Activated CD4-positive, alpha-beta T cell treated with anti-CD3 and anti-CD28 coated beads, Interleukin-2, amount 50 U/mL, for 4 hours (primary cell): ENCODE results near the gene NCSTN.
"Not testable (repeated sequence)": the region's sequence is repeated elsewhere in the genome, so short reads cannot be mapped to it uniquely, and the experiment has no call there.

Source experiments
- DNase-seq, 2 experiments: peaks; one replicate each; pipeline ENCODE4 v3.0.0-alpha.2; 2020

The NCSTN gene

DNA sequence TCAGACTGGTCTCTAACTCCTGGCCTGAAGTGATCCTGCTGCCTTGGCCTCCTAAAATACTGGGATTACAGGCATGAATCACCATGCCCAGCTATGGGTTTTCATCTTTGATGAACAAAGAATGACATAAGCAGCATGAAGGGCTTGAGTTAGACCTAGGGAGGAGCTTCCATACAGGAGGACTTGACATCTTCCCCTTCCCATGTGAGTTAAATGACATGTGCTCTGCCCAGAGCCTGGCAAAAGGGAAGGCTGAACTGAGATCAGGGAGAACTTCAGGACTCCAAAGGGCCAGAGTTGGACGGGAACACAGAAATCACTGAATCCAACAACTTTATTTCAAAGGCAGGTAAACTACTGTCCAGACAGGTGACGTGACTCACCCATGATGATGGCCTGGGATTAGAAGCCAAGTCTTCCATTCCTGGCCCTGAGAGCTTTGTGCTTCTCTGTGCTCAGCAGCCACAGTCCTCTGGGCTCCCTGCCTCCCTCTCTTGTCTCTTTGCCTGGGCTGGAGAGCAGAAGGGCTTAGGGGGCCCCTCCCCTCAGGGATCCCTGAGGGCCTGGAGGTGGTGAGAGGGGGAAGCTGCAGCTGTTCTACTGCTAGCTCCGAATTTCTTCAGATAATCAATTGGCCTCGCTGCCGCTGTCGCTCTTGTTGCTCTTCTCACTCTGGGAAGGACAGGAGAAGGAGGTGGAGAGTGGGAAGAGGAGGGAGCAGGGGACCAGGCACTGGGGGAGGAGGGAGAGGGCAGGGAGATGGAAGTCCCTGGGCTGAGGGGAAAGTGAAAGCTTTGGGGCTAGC lies 31.3 kb downstream of the NCSTN start:
- DNase-seq: no peak

DNA sequence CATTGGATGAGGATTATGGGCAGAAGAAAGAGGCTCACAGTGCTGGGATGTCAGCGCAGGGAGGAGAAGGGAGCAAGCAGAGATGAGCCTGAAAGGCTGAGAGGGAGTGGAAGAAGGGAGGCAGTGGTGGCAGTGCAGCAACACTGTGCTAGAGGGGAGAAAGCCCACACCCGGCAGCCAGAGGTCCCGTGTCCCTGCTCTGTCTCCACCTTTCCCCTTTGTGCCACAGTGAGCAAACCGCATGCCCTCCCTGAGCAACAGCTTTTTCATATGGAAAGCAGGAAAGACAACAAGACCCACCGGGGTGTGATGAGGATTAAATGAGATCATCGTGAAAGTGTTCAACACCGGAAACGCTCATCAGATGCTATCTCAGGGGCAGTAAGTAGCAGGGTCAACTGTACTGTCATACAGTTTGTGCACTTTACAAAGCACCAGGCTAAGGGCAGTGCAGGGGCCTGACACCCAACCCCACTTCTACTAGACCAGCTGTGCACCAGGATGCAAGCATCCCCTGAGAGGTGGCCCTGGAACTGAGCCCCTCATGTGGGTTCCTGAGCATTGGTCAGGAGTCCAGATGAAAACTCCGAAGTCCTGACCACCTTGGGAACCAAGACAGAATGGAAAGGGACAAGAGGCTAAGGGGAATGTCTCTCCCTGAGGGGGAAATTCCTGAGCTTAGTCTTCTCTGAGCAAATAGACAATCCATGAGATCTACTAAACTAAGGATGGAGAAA lies 32.8 kb downstream of the NCSTN start:
- DNase-seq: no peak

DNA sequence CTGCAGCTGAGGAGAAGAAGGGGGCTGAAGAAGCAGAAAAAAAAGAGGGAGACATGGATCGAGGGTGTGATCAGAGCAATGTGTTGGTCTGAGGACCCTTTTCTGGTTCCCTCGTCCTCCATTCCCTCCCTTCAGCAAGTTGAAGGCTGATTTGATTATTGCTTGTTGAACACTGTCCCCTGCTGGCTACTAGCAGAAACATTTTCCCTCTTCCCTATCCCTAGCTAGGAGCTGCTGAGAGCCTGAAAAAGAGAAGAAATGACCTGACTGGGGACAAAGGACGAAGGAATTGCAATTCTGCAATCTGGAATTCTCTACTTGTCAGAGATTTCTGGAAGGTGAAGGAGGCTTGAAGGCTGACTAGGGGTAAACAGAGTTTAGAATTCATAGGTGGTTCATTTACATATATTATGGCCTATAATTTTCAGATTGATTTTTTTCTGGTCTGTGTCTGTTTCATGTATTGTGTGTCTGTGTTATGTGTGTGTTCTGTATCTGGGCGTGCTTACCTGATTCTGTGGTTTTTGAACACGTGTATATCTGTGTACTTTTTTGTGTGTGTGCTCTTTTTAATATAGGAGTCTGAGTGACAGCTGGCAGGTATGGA lies 33.4 kb downstream of the NCSTN start:
- DNase-seq: no peak

DNA sequence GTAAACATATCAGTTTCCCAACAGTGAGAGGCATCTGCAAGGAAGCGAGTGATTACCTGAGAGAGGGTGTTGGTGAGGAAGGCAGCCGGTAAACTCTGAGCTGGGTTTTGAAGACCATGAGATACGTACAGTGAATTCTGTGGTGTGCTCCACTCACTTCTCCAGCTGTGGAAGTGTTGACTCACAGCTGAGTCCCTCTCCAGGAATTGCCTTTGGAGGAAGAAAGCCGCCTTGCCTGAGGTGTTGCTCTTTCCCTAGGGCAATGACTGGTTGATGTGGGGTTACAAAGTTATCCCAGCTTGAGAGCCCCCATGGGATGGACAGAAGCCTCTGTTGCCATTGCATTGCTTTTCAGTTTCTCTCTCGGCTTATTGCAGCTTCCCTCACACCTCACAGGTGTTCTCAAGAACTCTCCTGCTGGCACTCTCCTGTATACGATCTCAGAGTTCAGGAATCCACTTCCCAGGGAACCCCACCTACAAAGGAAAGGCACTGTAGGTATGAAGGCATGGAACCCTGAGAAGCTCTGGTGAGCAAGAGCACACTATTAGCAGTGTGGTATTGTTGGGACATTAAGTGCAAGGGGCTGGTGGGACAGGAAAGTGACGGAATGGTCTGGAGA lies 34.5 kb downstream of the NCSTN start:
- no peak for DNase-seq

DNA sequence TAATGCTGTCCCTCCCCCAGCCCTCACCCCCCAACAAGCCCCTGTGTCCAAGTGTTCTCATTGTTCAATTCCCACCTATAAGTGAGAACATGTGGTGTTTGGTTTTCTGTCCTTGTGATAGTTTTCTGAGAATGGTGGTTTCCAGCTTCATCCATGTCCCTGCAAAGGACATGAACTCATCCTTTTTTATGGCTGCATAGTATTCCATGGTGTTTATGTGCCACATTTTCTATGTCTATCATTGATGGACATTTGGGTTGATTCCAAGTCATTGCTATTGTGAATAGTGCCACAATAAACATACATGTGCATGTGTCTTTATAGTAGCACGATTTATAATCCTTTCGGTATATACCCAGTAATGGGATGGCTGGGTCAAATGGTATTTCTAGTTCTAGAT lies 41.6 kb downstream of the NCSTN start:
- DNase-seq: not testable (repeated sequence)

DNA sequence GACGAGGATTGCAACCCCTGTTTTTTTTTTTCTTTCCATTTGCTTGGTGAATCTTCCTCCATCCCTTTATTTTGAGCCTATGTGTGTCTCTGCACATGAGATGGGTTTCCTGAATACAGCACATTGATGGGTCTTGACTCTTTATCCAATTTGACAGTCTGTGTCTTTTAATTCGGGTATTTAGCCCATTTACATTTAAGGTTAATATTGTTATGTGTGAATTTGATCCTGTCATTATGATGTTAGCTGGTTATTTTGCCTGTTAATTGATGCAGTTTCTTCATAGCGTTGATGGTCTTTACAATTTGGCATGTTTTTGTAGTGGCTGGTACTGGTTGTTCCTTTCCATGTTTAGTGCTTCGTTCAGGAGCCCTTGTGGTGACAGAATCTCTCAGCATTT lies 45.2 kb downstream of the NCSTN start:
- not testable (repeated sequence) for DNase-seq

DNA sequence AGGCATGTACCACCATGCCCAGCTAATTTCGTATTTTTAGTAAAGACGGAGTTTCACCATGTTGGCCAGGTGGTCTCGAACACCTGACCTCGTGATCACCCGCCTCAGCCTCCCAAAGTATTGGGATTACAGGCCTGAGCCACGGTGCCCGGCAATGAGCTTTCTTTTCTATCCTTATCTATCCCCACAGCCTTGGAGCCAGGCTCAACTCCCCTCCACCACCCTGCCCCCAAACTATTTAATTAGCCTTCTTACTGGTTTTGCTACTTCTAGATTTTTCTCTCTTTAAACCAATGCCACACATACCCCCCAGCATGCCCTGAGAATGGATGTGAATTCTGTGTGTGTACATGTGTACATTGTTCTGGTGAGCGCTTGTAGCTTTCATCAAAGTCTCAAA lies 51.5 kb downstream of the NCSTN start:
- no peak for DNase-seq

DNA sequence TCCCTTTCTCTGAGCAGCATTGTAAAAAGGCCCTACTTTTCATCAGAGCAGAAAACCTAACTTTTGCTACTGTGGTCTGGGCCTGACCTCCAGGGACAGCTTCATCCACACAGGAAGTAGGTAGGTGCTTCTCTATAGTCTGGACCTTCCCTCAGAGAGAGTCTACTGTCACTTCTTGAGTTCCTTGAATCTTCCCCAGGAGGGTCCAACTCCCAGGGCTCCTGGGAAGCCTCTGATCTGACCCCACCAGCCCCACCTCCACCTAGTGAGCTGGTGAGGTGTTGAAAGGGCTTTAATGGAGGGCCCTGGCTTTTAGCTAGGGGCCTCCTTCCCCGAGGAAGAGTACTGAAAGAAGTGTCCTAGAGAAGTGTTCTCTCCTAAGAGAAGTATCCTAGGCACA lies 54.5 kb downstream of the NCSTN start:
- no peak for DNase-seq

DNA sequence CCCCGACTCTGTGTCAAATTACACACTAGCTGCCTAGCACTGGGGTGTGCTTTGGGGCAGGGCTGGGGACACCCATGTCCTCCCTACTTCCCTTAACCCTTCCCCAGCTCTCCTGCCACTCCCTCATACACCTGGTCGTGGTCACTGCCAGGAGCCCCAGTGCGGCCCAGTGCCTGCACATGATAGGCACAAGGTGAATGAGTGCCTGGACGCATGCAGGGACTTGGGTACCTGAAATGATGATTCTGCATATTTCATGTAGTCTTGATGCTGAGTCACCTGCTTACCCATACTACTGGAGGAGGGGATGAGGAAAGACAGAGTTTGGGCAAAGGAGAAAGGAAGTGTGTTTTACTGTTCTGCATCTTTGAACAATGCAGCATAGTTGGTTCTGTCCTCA lies 55.6 kb downstream of the NCSTN start:
- DNase-seq: no peak

DNA sequence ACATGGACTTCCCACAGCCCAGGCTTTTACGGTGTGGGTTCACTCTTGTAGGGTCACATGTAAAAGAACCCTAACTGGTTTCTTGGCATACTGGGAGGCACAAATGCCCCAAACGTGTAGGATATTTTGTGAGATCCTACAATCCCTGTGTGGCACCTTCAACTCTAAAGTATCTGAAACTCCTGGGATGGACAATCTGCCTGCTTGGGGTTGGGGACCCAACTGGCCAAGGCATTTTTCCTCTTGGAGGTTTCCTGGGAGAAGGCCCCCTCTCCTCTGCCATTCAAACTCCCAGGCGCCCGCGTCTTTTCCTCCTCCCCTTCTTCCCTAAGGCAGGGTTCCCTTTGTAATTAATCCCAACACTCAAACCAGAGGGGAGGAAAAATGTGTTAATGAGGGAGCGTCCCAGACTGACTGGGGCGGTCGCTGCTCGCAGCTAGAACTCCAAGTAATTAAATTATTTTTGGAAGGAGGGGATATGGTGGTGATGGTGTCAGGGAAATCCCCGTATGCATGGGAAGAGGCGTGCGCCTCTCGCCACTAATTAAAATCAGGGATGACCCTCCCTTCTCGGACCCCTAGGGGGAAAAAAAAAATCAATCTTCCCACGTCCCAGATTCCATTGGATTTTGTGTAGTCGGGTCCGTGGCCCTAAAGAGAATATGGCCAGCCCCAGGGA lies 56.5 kb downstream of the NCSTN start:
- DNase-seq: no peak

DNA sequence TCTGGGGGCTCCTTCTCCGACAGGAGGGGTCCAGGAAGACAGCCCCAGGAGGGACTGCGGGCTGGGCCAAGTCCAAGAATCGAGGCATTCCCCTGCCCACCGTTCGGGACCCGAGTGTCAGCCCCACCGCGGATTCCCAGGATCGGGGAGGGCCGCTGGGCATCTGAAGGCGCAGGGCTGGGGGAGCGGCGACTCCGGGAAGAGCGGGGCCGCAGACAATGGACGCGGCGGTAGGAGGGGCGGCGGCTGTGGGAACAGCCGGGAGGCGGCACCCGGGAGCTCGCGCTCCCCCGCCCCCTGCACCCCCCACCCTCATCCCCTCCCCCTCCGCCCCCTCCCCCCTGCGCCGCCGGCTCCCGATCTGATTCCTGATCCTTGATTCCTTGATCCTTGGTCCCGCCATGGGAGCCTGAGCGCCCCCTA lies 57.1 kb downstream of the NCSTN start, which contains the start of gene VANGL2:
Gene VANGL2 (plus strand): TSS at position 342 of the 423 bp plus-strand sequence. CDS start 15,274 bp downstream, outside the sequence.
- DNase-seq: peak; percentile 15 to 20

DNA sequence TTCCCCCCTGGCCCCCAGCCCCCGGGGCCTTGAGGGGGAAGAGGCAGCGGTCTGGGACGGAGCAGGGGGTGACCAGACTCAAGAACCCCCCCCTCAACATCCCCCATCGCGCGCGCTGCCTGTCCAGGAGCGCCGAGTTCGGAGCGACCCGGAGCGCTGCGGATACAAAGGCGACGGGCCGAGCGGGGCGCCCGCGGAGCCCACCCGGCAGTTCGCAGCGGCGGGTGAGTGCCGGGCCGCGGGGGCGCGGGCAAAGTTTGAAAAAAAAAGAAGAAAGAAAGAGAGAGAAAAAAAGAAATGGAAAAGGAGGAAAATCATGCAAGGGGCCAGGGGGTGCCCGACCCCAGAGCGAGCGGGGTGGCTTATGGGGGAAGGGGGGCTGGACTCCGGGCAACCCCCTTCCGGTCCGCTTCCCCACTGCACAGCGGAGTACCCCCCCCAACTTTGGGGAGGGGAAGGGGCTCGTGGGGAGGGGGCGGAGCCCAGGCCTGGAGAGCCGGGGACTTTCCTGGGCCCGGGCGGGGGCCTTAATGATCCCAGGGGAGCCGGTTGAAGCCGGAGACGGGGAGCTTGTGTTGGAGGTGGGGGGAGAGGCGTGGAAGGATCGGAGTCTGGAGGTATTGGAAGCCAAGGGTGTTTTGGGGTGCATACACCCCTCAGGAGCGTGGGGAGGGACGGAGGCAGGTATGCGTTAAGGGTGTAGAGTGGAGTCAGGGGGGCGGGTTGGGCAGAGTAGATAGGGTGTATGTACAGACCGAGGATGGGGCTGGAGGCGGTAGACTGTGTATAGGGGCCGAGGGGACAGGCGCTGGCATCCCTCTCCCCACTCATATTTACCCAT lies 57.7 kb downstream of the NCSTN start:
- no peak for DNase-seq

DNA sequence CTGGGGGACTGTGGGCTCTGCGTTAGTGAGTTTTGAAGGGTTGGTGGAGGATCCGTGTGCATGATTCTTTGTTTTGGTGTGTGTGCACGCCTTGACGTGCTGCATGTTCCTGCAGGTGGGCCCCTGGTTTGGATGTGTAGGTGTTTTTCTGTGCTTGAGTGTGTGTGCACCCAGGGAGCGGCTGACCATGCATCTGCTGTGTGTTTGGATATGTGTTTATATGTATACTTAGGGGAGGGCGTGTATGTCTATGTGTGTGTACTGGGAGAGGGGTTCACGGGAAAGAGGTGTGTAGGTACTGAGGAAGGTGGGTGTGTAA lies 58.3 kb downstream of the NCSTN start:
- no peak for DNase-seq

DNA sequence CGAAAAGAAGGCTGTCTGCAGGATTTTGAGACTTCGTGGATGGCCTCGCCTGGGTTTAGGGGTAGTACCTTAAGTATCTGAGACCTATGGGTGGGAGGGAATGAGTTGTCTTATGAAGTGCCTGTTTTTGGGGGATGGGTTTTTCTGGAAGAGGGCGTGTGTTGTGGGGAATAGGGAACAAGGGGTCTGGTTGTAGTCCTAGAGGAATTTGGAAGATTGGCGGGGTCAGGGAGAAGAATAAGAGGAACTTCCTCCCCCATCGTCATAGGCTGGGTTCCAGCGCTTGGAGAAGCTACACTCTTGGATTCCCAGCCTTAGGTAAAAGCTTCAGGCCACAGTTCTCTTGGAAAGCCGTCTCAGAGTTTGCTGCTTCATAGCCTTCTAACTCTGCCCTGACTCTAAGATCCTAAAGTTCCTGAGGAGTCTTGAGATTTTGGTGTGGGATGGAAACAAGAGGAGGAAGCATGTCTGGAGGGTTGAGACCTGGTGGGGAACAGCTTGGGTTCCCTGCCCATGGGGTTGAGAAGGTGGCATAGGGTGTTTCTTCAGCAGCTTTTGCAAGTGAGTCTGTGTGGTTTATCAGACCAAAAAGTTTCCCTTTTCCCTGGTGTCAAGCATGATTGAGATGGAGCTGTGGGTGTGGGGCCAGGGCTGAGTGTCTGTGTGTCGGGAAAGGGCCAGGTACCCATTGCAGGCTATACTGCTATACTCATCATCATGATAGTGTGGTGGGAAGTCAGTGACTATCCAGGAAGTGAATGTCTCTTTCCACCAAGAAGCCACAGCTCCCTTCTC lies 59.0 kb downstream of the NCSTN start:
- no peak for DNase-seq

DNA sequence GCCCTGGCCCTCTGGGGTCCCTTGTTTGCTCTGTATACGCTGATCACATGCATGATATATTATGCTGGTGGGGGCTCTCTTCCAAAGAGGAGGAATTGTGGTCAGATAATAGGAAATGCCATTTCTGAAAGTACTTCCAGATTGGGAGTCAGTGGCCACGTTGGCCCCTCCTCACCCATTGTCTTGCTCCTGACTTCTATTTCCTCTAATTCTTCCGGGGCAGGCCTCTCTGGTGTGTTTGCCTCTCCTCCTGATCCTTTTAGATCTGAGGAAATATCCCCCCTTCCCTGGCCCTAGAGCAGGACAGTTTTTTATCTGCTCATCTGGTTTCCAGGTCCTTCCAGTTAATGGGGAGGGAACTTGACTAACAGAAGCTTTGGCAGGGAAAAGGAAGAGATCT lies 60.1 kb downstream of the NCSTN start:
- DNase-seq: no peak

DNA sequence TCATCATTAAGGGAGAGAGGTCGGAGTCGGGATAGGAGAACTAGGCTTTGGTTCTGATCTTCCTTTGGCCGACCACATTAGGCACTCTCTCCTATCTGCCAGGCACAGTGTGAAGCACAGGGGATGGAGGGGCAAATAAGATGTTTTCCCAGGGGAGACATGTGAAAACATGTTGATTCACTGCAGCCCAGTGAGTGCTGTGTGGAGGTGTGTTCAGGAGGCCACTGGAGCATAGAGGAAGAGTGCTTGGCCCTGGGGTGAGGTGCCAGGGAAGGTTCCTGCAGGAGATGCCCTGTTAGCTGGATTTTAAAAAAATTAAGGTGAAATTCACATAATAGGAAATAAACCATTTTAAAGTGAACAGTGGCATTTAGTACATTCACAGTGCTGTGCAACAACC lies 60.9 kb downstream of the NCSTN start:
- no peak for DNase-seq

DNA sequence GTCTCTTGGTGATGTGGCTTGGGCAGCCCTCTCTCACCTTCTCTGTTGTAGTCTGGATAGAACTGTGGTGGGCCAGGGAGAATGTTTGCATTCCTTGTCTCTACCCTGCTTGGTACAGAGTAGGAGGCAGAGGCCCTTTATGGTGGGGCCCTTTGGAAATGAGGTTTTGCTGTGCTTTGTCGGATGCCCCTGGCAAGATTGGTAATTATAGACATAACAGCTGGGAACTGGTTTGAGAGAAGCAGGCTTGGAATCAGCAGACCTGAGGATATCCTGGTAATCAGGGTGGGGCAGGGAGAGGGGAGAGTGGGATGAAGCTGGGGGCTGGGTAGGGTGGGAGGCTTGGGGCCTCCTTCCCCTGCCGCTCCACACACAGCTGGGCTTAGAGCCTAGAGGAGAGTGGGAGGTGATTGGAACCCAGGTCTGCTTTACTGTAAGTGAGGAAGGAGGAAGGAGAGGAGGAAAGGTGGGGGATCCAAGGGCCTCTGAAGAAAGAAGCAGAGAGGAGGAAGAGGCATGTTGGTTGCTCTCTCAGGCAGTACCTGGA lies 62.2 kb downstream of the NCSTN start:
- no peak for DNase-seq

DNA sequence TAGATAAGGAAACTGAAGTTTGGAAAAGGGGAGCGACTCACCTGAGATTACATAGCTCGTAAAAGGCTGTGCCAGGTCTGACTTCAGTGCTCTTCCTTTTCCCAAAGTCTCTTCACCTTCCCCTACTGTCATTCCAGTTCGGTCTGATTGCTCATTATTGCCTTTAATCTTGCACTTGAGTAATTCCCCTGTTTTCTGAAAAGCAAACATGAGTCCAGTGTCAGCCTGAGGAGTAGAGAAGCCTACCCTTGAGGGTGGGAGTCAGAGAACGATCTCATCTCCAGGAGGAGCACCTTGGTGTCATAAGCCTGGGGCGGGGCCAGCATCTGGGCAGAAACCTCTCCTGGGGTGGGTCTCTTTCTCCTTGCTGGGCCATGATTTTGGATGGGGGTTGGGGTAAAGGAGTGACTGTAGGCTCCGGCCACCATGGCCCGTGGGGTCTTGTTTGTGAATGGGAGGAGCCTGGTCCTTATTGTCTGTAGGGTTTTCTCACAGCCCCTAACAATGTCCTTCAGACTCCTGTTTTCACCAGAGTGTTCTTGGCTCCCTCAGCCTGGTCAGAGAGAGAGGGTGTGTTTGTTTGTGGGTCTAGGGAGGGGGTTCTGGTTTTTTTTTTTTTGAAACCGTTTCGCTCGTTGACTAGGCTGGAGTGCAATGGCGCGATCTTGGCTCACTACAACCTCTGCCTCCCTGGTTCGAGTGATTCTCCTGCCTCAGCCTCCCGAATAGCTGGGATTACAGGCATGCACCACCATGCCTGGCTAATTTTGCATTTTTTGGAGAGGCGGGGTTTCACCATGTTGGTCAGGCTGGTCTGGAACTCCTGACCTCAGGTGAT lies 63.2 kb downstream of the NCSTN start:
- no peak for DNase-seq

DNA sequence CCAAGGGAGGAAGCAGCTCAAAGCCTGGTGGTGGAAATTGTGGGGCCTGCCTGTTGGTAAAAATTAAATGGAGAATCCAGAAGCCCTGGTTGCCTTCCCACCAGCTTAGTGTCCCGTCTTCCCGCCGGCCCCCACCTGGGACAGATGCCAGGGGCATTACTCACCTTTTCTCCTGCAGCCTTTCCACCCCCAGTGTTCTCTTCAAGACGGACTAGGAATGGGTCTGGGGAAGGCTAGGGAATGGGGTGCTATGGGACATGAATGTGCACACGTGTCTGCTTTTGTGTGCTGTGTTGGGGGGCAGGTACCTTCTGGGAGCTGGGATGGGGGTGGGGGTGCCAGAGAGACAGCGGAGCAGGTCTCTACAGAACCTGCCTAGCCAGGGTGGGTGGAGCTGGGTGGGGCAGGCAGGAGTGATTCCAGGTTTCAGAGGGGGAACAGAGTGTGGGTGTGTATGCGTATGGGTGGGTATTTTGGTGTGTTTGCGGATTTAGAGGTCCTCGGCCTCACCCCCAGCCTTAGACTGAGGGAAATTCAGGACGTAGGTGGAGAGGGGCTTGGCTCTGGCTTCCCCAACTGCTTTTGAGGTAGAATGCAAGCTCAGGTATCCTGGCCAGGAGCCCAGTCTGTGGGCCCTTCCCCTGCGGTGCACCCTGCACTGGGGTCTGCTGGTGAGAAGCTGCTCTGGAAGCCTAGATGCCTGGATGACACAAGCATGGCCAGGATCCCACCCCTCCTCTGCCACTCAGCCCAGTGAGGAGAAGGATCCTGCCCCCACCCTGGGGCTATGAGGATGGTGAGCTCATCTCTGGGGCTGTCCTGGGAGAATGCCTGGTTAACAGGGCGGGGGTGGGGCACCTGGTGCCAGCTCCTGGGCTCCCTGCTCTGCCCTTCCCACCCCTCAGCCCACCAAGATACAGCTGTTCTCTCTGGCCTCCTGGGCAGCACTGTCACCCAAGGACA lies 64.9 kb downstream of the NCSTN start:
- no peak for DNase-seq
